ENCODE measurements around the gene MACROD1. TPM values are rescaled to one million over a fixed set of nuclear protein-coding genes. Genes with fewer than 3 reads are reported as not detected.

MACROD1 gene
- total RNA-seq, 1 experiment from 2014 or later: 36.9 TPM

DNA sequence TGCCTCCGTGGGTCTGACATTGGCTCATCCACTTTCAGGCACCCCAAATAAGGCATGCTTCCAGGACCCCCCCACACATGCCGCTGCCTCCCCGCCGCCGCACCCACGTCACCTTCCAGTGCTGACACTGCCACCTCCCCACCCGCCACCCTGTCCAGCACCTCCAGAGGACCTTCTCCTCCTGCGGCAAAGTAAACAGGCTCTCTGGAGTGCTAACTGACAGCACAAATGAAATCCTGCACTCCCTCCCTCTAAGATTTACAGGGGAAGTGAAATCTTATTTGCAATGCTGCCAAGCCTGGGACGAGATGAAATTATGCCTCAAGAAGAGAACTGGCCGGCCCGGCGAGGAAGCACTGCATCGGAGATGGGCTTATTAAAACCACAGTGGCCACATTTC, 35.3 kb downstream of the MACROD1 start:
- ChIA-PET CTCF (interaction anchor here (0.8 to 4.3 kb wide), 6 partner anchors 17 to 43 kb away, joined by 3 to 17 read pairs (median 8); no protein-coding TSS in a partner anchor), POLR2A (no interaction called here)
- H3K4me1 Mint-ChIP-seq: peaks cover 54% of the 10 kb centered on the region
- H3K4me3 Mint-ChIP-seq: no peak overlapping the region
- H3K36me3 Mint-ChIP-seq: no peaks in the 10 kb centered on the region
- no peaks in the 10 kb centered on the region for H3K9me3 Mint-ChIP-seq
- ATAC-seq (no peak), DNase-seq (ENCODE audit: low spot score) (no peak)
- TF ChIP-seq, protein P1, sequence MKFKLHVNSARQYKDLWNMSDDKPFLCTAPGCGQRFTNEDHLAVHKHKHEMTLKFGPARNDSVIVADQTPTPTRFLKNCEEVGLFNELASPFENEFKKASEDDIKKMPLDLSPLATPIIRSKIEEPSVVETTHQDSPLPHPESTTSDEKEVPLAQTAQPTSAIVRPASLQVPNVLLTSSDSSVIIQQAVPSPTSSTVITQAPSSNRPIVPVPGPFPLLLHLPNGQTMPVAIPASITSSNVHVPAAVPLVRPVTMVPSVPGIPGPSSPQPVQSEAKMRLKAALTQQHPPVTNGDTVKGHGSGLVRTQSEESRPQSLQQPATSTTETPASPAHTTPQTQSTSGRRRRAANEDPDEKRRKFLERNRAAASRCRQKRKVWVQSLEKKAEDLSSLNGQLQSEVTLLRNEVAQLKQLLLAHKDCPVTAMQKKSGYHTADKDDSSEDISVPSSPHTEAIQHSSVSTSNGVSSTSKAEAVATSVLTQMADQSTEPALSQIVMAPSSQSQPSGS (CRISPR knock-in tag; IDR thresholded peaks at IDR 0.05; ENCODE audit: borderline replicate concordance, low read depth): no peak
- TF ChIP-seq, protein P2, sequence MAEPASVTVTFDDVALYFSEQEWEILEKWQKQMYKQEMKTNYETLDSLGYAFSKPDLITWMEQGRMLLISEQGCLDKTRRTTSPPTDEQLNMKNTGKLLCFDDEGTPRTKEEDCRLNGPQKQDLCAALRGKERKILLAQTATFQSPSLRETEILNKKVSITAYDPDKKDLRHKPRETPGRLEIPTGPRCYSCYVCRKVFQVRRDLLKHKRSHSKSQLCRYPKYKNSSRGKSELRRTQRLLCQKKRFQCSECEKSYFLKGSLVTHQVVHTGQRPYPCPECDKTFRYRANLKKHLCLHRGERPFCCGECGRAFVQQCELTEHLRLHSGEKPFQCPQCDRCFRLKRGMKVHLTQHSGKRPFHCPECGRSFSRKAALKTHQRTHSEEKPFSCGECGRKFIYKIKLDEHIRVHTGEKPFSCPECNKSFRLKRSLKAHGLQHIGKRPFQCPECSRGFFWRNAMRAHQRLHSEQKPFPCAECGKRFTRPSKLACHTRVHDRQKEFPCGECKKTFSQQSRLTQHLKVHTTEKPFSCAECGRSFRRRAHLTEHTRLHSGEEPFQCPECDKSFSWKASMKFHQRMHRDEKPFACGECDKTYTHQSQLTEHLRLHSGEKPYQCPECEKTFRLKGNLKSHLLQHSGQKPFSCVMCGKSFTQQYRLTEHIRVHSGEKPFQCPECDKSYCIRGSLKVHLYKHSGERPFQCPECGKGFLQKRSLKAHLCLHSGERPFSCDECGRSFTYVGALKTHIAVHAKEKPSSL (CRISPR knock-in tag; conservative IDR thresholded peaks at IDR 0.05): no peak
- TF ChIP-seq RELA (CRISPR knock-in tag; IDR thresholded peaks at IDR 0.05; ENCODE audit: borderline replicate concordance): no peak
- TF ChIP-seq, protein P3, sequence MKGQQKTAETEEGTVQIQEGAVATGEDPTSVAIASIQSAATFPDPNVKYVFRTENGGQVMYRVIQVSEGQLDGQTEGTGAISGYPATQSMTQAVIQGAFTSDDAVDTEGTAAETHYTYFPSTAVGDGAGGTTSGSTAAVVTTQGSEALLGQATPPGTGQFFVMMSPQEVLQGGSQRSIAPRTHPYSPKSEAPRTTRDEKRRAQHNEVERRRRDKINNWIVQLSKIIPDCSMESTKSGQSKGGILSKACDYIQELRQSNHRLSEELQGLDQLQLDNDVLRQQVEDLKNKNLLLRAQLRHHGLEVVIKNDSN (CRISPR knock-in tag; IDR thresholded peaks at IDR 0.05): no peak
- no peak for TF ChIP-seq ZNF416 (CRISPR knock-in tag; IDR thresholded peaks at IDR 0.05)
- TF ChIP-seq, protein P4, sequence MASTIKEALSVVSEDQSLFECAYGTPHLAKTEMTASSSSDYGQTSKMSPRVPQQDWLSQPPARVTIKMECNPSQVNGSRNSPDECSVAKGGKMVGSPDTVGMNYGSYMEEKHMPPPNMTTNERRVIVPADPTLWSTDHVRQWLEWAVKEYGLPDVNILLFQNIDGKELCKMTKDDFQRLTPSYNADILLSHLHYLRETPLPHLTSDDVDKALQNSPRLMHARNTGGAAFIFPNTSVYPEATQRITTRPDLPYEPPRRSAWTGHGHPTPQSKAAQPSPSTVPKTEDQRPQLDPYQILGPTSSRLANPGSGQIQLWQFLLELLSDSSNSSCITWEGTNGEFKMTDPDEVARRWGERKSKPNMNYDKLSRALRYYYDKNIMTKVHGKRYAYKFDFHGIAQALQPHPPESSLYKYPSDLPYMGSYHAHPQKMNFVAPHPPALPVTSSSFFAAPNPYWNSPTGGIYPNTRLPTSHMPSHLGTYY (CRISPR knock-in tag; IDR thresholded peaks at IDR 0.05): no peak
- TF ChIP-seq, protein P5, sequence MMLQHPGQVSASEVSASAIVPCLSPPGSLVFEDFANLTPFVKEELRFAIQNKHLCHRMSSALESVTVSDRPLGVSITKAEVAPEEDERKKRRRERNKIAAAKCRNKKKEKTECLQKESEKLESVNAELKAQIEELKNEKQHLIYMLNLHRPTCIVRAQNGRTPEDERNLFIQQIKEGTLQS (CRISPR knock-in tag; conservative IDR thresholded peaks at IDR 0.05): no peak
- TF ChIP-seq, protein P6, sequence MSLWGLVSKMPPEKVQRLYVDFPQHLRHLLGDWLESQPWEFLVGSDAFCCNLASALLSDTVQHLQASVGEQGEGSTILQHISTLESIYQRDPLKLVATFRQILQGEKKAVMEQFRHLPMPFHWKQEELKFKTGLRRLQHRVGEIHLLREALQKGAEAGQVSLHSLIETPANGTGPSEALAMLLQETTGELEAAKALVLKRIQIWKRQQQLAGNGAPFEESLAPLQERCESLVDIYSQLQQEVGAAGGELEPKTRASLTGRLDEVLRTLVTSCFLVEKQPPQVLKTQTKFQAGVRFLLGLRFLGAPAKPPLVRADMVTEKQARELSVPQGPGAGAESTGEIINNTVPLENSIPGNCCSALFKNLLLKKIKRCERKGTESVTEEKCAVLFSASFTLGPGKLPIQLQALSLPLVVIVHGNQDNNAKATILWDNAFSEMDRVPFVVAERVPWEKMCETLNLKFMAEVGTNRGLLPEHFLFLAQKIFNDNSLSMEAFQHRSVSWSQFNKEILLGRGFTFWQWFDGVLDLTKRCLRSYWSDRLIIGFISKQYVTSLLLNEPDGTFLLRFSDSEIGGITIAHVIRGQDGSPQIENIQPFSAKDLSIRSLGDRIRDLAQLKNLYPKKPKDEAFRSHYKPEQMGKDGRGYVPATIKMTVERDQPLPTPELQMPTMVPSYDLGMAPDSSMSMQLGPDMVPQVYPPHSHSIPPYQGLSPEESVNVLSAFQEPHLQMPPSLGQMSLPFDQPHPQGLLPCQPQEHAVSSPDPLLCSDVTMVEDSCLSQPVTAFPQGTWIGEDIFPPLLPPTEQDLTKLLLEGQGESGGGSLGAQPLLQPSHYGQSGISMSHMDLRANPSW (CRISPR knock-in tag; conservative IDR thresholded peaks at IDR 0.05; ENCODE audit: low read depth): no peak
- no peak for TF ChIP-seq PRRX2 (CRISPR knock-in tag; IDR thresholded peaks at IDR 0.05)
- no peak for TF ChIP-seq ZNF263 (CRISPR knock-in tag; IDR thresholded peaks at IDR 0.05; ENCODE audit: low read depth)
- TF ChIP-seq, protein P7, sequence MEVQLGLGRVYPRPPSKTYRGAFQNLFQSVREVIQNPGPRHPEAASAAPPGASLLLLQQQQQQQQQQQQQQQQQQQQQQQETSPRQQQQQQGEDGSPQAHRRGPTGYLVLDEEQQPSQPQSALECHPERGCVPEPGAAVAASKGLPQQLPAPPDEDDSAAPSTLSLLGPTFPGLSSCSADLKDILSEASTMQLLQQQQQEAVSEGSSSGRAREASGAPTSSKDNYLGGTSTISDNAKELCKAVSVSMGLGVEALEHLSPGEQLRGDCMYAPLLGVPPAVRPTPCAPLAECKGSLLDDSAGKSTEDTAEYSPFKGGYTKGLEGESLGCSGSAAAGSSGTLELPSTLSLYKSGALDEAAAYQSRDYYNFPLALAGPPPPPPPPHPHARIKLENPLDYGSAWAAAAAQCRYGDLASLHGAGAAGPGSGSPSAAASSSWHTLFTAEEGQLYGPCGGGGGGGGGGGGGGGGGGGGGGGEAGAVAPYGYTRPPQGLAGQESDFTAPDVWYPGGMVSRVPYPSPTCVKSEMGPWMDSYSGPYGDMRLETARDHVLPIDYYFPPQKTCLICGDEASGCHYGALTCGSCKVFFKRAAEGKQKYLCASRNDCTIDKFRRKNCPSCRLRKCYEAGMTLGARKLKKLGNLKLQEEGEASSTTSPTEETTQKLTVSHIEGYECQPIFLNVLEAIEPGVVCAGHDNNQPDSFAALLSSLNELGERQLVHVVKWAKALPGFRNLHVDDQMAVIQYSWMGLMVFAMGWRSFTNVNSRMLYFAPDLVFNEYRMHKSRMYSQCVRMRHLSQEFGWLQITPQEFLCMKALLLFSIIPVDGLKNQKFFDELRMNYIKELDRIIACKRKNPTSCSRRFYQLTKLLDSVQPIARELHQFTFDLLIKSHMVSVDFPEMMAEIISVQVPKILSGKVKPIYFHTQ (CRISPR knock-in tag; IDR thresholded peaks at IDR 0.05): no peak
- H3K27me3 Mint-ChIP-seq (ENCODE audit: low read depth): peaks cover 35% of the 10 kb centered on the region
- H3K27ac Mint-ChIP-seq: no peak overlapping the region; the same call in 1 of the 2 replicates

DNA sequence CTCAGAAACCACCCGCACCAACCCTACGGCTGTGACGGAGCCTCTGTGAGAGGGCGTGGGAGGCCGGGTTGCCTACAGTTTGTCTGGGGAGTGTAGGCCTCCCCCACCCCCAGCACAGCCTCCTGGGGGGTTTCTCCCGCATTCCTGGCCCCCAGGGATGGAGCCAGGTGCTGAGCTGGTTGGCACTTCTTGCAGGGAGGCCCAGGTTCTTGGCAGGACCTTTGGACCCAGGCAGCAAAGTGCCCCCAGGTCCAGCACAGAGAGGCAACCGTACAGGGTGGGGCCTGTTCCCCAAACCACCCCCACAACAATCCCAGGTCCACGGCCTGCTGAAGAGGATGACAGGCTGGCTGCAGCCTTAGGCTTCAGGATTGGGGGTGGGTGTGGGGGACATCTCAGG, 36.5 kb downstream of the MACROD1 start:
- TF ChIP-seq TCF7 (CRISPR knock-in tag; IDR thresholded peaks at IDR 0.05; ENCODE audit: low read depth) (no peak), SOX15 (CRISPR knock-in tag; IDR thresholded peaks at IDR 0.05) (no peak), ZNF138 (CRISPR knock-in tag; conservative IDR thresholded peaks at IDR 0.05) (no peak)
- TF ChIP-seq, protein P8, sequence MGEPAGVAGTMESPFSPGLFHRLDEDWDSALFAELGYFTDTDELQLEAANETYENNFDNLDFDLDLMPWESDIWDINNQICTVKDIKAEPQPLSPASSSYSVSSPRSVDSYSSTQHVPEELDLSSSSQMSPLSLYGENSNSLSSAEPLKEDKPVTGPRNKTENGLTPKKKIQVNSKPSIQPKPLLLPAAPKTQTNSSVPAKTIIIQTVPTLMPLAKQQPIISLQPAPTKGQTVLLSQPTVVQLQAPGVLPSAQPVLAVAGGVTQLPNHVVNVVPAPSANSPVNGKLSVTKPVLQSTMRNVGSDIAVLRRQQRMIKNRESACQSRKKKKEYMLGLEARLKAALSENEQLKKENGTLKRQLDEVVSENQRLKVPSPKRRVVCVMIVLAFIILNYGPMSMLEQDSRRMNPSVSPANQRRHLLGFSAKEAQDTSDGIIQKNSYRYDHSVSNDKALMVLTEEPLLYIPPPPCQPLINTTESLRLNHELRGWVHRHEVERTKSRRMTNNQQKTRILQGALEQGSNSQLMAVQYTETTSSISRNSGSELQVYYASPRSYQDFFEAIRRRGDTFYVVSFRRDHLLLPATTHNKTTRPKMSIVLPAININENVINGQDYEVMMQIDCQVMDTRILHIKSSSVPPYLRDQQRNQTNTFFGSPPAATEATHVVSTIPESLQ (CRISPR knock-in tag; IDR thresholded peaks at IDR 0.05): no peak
- TF ChIP-seq, protein P9, sequence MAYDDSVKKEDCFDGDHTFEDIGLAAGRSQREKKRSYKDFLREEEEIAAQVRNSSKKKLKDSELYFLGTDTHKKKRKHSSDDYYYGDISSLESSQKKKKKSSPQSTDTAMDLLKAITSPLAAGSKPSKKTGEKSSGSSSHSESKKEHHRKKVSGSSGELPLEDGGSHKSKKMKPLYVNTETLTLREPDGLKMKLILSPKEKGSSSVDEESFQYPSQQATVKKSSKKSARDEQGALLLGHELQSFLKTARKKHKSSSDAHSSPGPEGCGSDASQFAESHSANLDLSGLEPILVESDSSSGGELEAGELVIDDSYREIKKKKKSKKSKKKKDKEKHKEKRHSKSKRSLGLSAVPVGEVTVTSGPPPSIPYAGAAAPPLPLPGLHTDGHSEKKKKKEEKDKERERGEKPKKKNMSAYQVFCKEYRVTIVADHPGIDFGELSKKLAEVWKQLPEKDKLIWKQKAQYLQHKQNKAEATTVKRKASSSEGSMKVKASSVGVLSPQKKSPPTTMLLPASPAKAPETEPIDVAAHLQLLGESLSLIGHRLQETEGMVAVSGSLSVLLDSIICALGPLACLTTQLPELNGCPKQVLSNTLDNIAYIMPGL (CRISPR knock-in tag; IDR thresholded peaks at IDR 0.05): no peak
- TF ChIP-seq, protein P5 (CRISPR knock-in tag; conservative IDR thresholded peaks at IDR 0.05): no peak
- no peaks in the 10 kb centered on the region for H3K36me3 Mint-ChIP-seq
- ChIA-PET POLR2A (no interaction called here), CTCF (interaction anchor here (1.4 to 1.8 kb wide), 2 partner anchors 41 to 130 kb away, joined by 3 to 4 read pairs; no protein-coding TSS in a partner anchor)
- no peak overlapping the region for H3K4me3 Mint-ChIP-seq
- no peak overlapping the region for H3K27ac Mint-ChIP-seq
- no peaks in the 10 kb centered on the region for H3K9me3 Mint-ChIP-seq
- H3K27me3 Mint-ChIP-seq (ENCODE audit: low read depth): peaks cover 35% of the 10 kb centered on the region
- ATAC-seq (no peak), DNase-seq (ENCODE audit: low spot score) (no peak)
- peaks cover 54% of the 10 kb centered on the region for H3K4me1 Mint-ChIP-seq

All from WTC11 (cell line).